ENCODE data around the gene RIMKLB. TPM values are rescaled to one million over a fixed set of nuclear protein-coding genes. Genes with fewer than 3 reads are reported as not detected.

The RIMKLB gene
- polyA plus RNA-seq, 1 of the 3 experiments (the other 2 are of a cell fraction) = 24.5 TPM

DNA sequence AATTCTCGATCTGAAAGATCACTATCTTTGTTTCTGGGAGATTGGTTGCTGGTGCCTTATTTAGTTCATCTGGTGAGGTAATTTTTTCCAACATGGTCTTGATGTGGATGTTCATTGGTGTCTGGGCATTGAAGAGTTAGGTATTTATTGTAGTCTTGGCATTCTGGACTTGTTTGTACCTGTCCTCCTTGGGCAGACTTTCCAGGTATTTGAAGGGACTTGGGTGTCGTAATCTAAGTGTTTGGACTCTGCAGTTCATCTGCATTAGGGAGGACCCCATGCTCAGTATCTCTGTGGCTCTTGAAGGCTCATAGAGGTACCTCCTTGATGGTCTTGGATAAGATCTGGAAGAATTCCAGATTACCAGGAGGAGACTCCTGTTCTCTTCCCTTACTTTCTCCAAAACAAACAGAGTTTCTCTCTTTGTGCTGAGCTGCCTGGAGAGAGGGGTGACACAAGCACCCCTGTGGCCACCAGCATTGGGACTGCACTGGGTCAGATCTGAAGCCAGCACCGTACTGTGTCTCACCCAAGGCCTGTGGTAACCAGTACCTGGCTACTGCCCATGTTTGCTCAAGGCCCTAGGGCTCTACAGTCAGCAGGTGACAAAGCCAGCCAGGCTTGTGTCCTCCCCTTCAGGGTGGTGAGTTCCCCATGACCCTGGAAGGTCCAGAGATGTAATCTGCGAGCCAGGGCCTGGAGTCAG lies 129.9 kb downstream of the RIMKLB start:
- Histone ChIP-seq H2AFZ (ENCODE audit: low read depth) (no peak overlapping the region), H3K9me2 (no peaks in the 10 kb centered on the region), H3K27ac (ENCODE audit: low read depth in 2 of 2, low read length in 1 of 2) (no peak overlapping the region), H3K9me3 (no peaks in the 10 kb centered on the region), H3K4me3 (ENCODE audit: low read depth in 2 of 2, low read length in 1 of 2) (no peak overlapping the region), H3K36me3 (replicated peaks in 1 of 2; ENCODE audit: control insufficient read depth in 1 of 2, insufficient read depth in 2 of 2, low read length in 1 of 2) (no peaks in the 10 kb centered on the region), H3K79me2 (ENCODE audit: insufficient read depth) (no peaks in the 10 kb centered on the region), H3K9ac (no peak overlapping the region), H3F3A (replicated peaks; ENCODE audit: insufficient read depth) (no peaks in the 10 kb centered on the region), H3K4me1 (ENCODE audit: control insufficient read depth in 1 of 2, insufficient read depth in 2 of 2, low read depth in 1 of 2, low read length in 1 of 2) (no peaks in the 10 kb centered on the region), H3K4me2 (no peak overlapping the region), H4K20me1 (ENCODE audit: insufficient read depth) (no peaks in the 10 kb centered on the region), H3K27me3 (ENCODE audit: insufficient read depth) (no peaks in the 10 kb centered on the region; the same call in 1 of the 2 replicates)
- no peak for DNase-seq
- CTCF ChIA-PET = interaction anchor here (0.6 to 13.2 kb wide), 4 partner anchors 9 to 148 kb away, joined by 3 to 161 read pairs (median 18); no protein-coding TSS in a partner anchor
- TF ChIP-seq JUND (IDR thresholded peaks at IDR 0.05) (no peak), CHD2 (IDR thresholded peaks at IDR 0.05; ENCODE audit: low read length, partially characterized antibody) (no peak)
- WGBS (ENCODE audit: low lambda C conversion rate) = 20% methylated on average over 4 of the region's 4 CpGs
- POLR2A ChIA-PET = no interaction called here

DNA sequence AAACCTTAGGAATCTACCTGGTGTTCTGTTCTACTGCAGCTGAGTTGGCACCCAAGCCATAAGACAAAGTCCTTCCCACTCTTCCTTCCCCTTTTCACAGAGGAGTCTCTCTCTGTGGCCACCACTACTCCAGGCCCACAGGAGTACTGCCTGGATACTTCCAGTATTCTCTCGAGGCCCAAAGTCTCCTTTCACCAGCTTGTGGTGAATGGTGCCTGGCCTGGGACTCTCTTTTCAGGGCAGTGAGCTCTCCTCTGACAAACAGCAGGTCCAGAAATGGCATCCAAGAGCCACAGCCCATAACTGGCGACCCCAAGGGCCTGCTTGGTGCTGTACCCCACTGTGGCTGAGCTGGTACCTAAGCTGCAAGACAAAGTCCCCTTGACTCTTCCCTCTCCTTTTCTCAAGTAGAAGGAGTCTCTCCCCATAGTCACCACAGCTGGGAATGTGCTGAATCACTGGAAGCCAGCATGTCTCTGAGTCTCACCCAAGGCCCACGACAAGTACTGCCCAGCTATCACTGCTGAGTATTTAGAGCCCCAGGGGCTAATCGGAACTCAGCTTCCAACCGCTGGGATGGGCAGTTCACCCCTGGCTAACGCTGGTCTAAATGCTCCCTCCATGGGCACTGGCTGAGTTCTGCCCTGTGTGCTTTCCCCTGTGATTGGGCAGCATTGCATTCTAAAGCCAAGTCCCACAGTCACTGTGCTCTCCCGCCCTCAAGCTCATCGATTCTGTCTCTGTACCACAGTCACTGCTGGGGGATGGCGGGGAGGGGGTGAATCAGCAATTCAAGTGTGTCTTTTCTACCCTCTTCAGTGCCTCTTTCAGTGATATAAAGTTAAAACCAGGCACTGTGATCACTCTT lies 130.7 kb downstream of the RIMKLB start:
- no peak for DNase-seq

More for the DNA sequence above, 130.7 kb downstream of the RIMKLB start:
- Histone ChIP-seq H3K4me2 (no peak overlapping the region), H4K20me1 (ENCODE audit: insufficient read depth) (no peaks in the 10 kb centered on the region), H2AFZ (ENCODE audit: low read depth) (no peak overlapping the region), H3K9ac (no peak overlapping the region), H3K79me2 (ENCODE audit: insufficient read depth) (no peaks in the 10 kb centered on the region), H3K27me3 (ENCODE audit: insufficient read depth) (no peaks in the 10 kb centered on the region; the same call in 1 of the 2 replicates), H3K4me1 (ENCODE audit: control insufficient read depth in 1 of 2, insufficient read depth in 2 of 2, low read depth in 1 of 2, low read length in 1 of 2) (no peaks in the 10 kb centered on the region), H3K4me3 (ENCODE audit: low read depth in 2 of 2, low read length in 1 of 2) (no peak overlapping the region), H3K36me3 (replicated peaks in 1 of 2; ENCODE audit: control insufficient read depth in 1 of 2, insufficient read depth in 2 of 2, low read length in 1 of 2) (no peaks in the 10 kb centered on the region), H3K9me2 (no peaks in the 10 kb centered on the region), H3K9me3 (no peaks in the 10 kb centered on the region), H3K27ac (ENCODE audit: low read depth in 2 of 2, low read length in 1 of 2) (no peak overlapping the region), H3F3A (replicated peaks; ENCODE audit: insufficient read depth) (no peaks in the 10 kb centered on the region)
- ChIA-PET CTCF (interaction anchor here (0.6 to 13.2 kb wide), 3 partner anchors 10 to 149 kb away, joined by 3 to 161 read pairs (median 3); no protein-coding TSS in a partner anchor), POLR2A (no interaction called here)
- WGBS (ENCODE audit: low lambda C conversion rate) = 35% methylated on average over 8 of the region's 9 CpGs
- TF ChIP-seq YY1 (IDR thresholded peaks at IDR 0.05; ENCODE audit: low read depth) = no peak
- no peak for TF ChIP-seq RXRA (IDR thresholded peaks at IDR 0.05; ENCODE audit: borderline replicate concordance, low read depth)
- no peak for TF ChIP-seq TEAD4 (IDR thresholded peaks at IDR 0.05; ENCODE audit: borderline replicate concordance, insufficient read depth)
- TF ChIP-seq, protein P1, sequence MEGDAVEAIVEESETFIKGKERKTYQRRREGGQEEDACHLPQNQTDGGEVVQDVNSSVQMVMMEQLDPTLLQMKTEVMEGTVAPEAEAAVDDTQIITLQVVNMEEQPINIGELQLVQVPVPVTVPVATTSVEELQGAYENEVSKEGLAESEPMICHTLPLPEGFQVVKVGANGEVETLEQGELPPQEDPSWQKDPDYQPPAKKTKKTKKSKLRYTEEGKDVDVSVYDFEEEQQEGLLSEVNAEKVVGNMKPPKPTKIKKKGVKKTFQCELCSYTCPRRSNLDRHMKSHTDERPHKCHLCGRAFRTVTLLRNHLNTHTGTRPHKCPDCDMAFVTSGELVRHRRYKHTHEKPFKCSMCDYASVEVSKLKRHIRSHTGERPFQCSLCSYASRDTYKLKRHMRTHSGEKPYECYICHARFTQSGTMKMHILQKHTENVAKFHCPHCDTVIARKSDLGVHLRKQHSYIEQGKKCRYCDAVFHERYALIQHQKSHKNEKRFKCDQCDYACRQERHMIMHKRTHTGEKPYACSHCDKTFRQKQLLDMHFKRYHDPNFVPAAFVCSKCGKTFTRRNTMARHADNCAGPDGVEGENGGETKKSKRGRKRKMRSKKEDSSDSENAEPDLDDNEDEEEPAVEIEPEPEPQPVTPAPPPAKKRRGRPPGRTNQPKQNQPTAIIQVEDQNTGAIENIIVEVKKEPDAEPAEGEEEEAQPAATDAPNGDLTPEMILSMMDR (IDR thresholded peaks at IDR 0.05) = no peak
- TF ChIP-seq SIN3A (IDR thresholded peaks at IDR 0.05; ENCODE audit: borderline replicate concordance, low read depth, low read length) = no peak
- no peak for TF ChIP-seq TAF1 (IDR thresholded peaks at IDR 0.05; ENCODE audit: borderline replicate concordance, low read depth, low read length)
- no peak for TF ChIP-seq RCOR1 (IDR thresholded peaks at IDR 0.05; ENCODE audit: low read length)
- no peak for TF ChIP-seq RAD21 (IDR thresholded peaks at IDR 0.05; ENCODE audit: low read length)
- TF ChIP-seq, protein P2, sequence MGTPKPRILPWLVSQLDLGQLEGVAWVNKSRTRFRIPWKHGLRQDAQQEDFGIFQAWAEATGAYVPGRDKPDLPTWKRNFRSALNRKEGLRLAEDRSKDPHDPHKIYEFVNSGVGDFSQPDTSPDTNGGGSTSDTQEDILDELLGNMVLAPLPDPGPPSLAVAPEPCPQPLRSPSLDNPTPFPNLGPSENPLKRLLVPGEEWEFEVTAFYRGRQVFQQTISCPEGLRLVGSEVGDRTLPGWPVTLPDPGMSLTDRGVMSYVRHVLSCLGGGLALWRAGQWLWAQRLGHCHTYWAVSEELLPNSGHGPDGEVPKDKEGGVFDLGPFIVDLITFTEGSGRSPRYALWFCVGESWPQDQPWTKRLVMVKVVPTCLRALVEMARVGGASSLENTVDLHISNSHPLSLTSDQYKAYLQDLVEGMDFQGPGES (IDR thresholded peaks at IDR 0.05; ENCODE audit: low read depth, low read length) = no peak
- TF ChIP-seq FOXJ3 (CRISPR knock-in tag; IDR thresholded peaks at IDR 0.05) = no peak
- TF ChIP-seq CHD2 (IDR thresholded peaks at IDR 0.05; ENCODE audit: low read length, partially characterized antibody) = no peak
- no peak for TF ChIP-seq MXI1 (IDR thresholded peaks at IDR 0.05; ENCODE audit: low read depth, low read length)
- TF ChIP-seq TCF12 (IDR thresholded peaks at IDR 0.05) = no peak
- no peak for TF ChIP-seq GATA2 (CRISPR knock-in tag; IDR thresholded peaks at IDR 0.05)
- TF ChIP-seq, protein P3, sequence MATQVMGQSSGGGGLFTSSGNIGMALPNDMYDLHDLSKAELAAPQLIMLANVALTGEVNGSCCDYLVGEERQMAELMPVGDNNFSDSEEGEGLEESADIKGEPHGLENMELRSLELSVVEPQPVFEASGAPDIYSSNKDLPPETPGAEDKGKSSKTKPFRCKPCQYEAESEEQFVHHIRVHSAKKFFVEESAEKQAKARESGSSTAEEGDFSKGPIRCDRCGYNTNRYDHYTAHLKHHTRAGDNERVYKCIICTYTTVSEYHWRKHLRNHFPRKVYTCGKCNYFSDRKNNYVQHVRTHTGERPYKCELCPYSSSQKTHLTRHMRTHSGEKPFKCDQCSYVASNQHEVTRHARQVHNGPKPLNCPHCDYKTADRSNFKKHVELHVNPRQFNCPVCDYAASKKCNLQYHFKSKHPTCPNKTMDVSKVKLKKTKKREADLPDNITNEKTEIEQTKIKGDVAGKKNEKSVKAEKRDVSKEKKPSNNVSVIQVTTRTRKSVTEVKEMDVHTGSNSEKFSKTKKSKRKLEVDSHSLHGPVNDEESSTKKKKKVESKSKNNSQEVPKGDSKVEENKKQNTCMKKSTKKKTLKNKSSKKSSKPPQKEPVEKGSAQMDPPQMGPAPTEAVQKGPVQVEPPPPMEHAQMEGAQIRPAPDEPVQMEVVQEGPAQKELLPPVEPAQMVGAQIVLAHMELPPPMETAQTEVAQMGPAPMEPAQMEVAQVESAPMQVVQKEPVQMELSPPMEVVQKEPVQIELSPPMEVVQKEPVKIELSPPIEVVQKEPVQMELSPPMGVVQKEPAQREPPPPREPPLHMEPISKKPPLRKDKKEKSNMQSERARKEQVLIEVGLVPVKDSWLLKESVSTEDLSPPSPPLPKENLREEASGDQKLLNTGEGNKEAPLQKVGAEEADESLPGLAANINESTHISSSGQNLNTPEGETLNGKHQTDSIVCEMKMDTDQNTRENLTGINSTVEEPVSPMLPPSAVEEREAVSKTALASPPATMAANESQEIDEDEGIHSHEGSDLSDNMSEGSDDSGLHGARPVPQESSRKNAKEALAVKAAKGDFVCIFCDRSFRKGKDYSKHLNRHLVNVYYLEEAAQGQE (IDR thresholded peaks at IDR 0.05; ENCODE audit: low read depth, low read length) = no peak
